K562 (cell line): ENCODE results near the gene TBC1D25. TPM values are rescaled to one million over a fixed set of nuclear protein-coding genes. Genes with fewer than 3 reads are reported as not detected.
A peak's percentile ranks its signal among the peaks of the same experiment; 100 is the strongest.

Source experiments
- CCNT2 ChIP-seq: IDR thresholded peaks from 2 replicates; pipeline ENCODE4 v1.6.1; 2011; ENCODE audit warnings: borderline replicate concordance, low read depth, mild to moderate bottlenecking, moderate library complexity, mixed read lengths, low read length; ENCODE audit not compliant: insufficient read length; ENCODE audit errors: extremely low read depth
- E2F1 ChIP-seq: sonication (generic); formaldehyde crosslinking; IDR thresholded peaks from 2 replicates; pipeline ENCODE4 v1.8.1; 2023; ENCODE audit warnings: mild to moderate bottlenecking, missing genetic modification reagents, moderate library complexity
- FOS ChIP-seq: IDR thresholded peaks from 3 replicates; pipeline ENCODE4 v1.6.1; 2011; ENCODE audit not compliant: insufficient read length; ENCODE audit errors: extremely low read depth
- HES1 ChIP-seq: fragments of 450-650 bp; IDR thresholded peaks from 2 replicates; pipeline ENCODE4 v1.6.1; 2016; ENCODE audit warnings: low read depth, mild to moderate bottlenecking, moderate library complexity
- HOXB6 ChIP-seq: fragments of 250-450 bp; sonication (Bioruptor Pico); IDR thresholded peaks from 2 replicates; pipeline ENCODE4 v1.5.1; 2022; ENCODE audit warnings: mild to moderate bottlenecking, borderline replicate concordance
- MAFF ChIP-seq: IDR thresholded peaks from 2 replicates; pipeline ENCODE4 v1.6.1; 2012; ENCODE audit warnings: low read length, improper control_type of control experiment
- TAF9B ChIP-seq: fragments of 450-650 bp; IDR thresholded peaks from 2 replicates; pipeline ENCODE4 v1.6.1; 2018; ENCODE audit warnings: mild to moderate bottlenecking; ENCODE audit not compliant: partially characterized antibody
- TCFL5 ChIP-seq: fragments of 250-450 bp; sonication (Bioruptor Pico); conservative IDR thresholded peaks from 2 replicates; pipeline ENCODE4 v1.6.1; 2021; ENCODE audit warnings: mild to moderate bottlenecking, moderate library complexity, matching md5 sums
- TEAD1 ChIP-seq, 2 experiments: fragments of 450-650 bp in 1 of 2; sonication (generic) in 1 of 2; formaldehyde crosslinking; IDR thresholded peaks; 2 replicates each; pipeline versions ENCODE4 v1.4.0 to v1.8.0; 2020 to 2022; ENCODE audit warnings: mild to moderate bottlenecking in 2 of 2, missing genetic modification reagents in 1 of 2
- ZC3H11A ChIP-seq: IDR thresholded peaks from 2 replicates; pipeline ENCODE4 v1.6.1; 2012; ENCODE audit warnings: low read depth, low read length, improper control_type of control experiment
- ZFP91 ChIP-seq: sonication (generic); formaldehyde crosslinking; IDR thresholded peaks from 2 replicates; pipeline ENCODE4 v1.8.0; 2022; ENCODE audit warnings: mild to moderate bottlenecking, missing genetic modification reagents
- ZMIZ1 ChIP-seq, 2 experiments: fragments of 150-350 bp in 1 of 2; IDR thresholded peaks; 2 replicates each; pipeline ENCODE4 v1.6.1; 2012 to 2016; ENCODE audit warnings: low read depth in 2 of 2, low read length in 2 of 2, mild to moderate bottlenecking in 1 of 2, moderate library complexity in 1 of 2
- ZNF507 ChIP-seq: conservative IDR thresholded peaks from 2 replicates; pipeline ENCODE4 v1.6.1; 2017; ENCODE audit warnings: missing genetic modification characterization, missing compliant biosample characterization
- ZNF639 ChIP-seq, 2 experiments: fragments of 200-800 bp in 1 of 2; sonication (Bioruptor generic) in 1 of 2; sonication (generic) in 1 of 2; formaldehyde crosslinking in 1 of 2; IDR thresholded peaks in 1 of 2; conservative IDR thresholded peaks in 1 of 2; 2 replicates each; pipeline versions ENCODE4 v1.5.0 to v1.6.1; 2016 to 2020; ENCODE audit warnings: missing compliant biosample characterization in 1 of 2, missing genetic modification characterization in 1 of 2, missing genetic modification reagents in 1 of 2
- polyA plus RNA-seq, 8 experiments: library from polyadenylated mRNA; depleted of rRNA in 4 of 8; stranded (reverse) in 5 of 8; unstranded in 3 of 8; fragments of >200 nt; fragmentation: Nextera tagmentation in 2 of 8; fragmentation: Illumina TruSeq in 1 of 8; extraction: Ambion mirVana in 2 of 8; extraction: Trizol in 1 of 8; gene quantifications; 2 replicates each; pipeline versions ENCODE4 v1.2.1 to v1.2.3, GENCODE V29; 2011 to 2014; ENCODE audit warnings: inconsistent platforms in 1 of 8, missing spikeins in 1 of 8
- total RNA-seq, 7 experiments: library from RNA; depleted of rRNA in 6 of 7; stranded (reverse); fragments of >200 nt in 6 of 7; fragmentation: Illumina TruSeq in 2 of 7; extraction: Trizol in 2 of 7; gene quantifications; 2 replicates each; pipeline versions ENCODE4 v1.2.1 to v1.2.3, GENCODE V29; 2011 to 2021; ENCODE audit warnings: low replicate concordance in 1 of 7

TBC1D25 gene
- total and polyA plus RNA-seq, 9 of the 15 experiments (the other 6 are each of a cell fraction or from before 2014, with no cell fraction given) = 0.62 to 10.6 (median 3.9) TPM

GRCh38 chrX:48597353-48598264, 58.1 kb downstream of the TBC1D25 start, which contains the start of gene WDR13 (continued):
- TF ChIP-seq TCFL5 (CRISPR knock-in tag) (no peak), ZMIZ1 (IDR thresholded peaks at IDR 0.05; ENCODE audit: low read depth in 2 of 2, low read length in 2 of 2) (peak in 1 of 2 experiments; percentile 90; a peak in 2 of 4 replicates), ZFP91 (CRISPR knock-in tag) (no peak), E2F1 (CRISPR knock-in tag) (no peak), ZNF507 (no peak), TAF9B (peak; percentile 28), ZC3H11A (no peak), HES1 (no peak), MAFF (no peak), TEAD1 (CRISPR knock-in tag; IDR thresholded peaks at IDR 0.05) (peak in 1 of 2 experiments; percentile 88; a peak in 2 of 4 replicates), HOXB6 (CRISPR knock-in tag) (no peak), ZNF639 (CRISPR knock-in tag; conservative IDR thresholded peaks at IDR 0.05 in 1 of 2, IDR thresholded peaks at IDR 0.05 in 1 of 2) (peak in 1 of 2 experiments; percentile 70; a peak in 2 of 4 replicates), FOS (no peak), CCNT2 (peak; percentile 16)
